ENCODE results near the gene ALK.

The ALK gene

GRCh38 chr2:29207352-29208148, 713.8 kb downstream of the ALK start:
- Histone ChIP-seq H3K27me3 (ENCODE audit: control insufficient read depth, insufficient read depth, low read length, poor library complexity, severe bottlenecking) (no peaks in the 10 kb centered on the region), H3K4me1 (ENCODE audit: control insufficient read depth, insufficient read depth, low read length) (no peaks in the 10 kb centered on the region), H3K36me3 (ENCODE audit: control insufficient read depth, insufficient read depth, low read length) (no peaks in the 10 kb centered on the region), H3K27ac (ENCODE audit: insufficient read depth, low read depth, low read length, poor library complexity, severe bottlenecking) (no peak overlapping the region), H3K9me3 (ENCODE audit: control insufficient read depth, low read length) (no peaks in the 10 kb centered on the region), H3K4me3 (ENCODE audit: insufficient read depth, low read depth, low read length) (no peak overlapping the region)
- WGBS, 2 experiments = 91 to 97% methylated on average over 2 of the region's 3 CpGs

DNA sequence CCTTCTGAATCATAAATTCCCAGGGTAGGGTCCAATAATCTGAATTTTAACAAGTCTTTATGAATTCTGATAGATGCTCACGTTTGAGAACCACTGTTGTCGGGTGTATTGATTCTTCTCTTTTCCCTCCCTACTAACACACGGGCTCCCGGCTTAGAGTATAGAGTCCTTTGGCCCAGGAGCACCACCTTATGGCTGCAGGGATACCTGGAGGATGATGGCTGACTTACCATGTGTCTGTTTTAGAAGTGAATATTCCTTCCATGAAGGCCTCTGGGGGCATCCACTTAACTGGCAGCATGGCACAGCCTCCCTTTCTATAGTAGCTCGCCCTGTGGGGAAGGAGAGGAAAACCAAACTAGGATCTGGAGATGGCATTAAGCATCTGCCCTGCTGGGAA, 714.4 kb downstream of the ALK start:
- WGBS, 2 experiments = 70 to 74% methylated on average over 5 of the region's 5 CpGs
- Histone ChIP-seq H3K4me3 (ENCODE audit: insufficient read depth, low read depth, low read length) (no peak overlapping the region), H3K27ac (ENCODE audit: insufficient read depth, low read depth, low read length, poor library complexity, severe bottlenecking) (no peak overlapping the region), H3K4me1 (ENCODE audit: control insufficient read depth, insufficient read depth, low read length) (no peaks in the 10 kb centered on the region), H3K9me3 (ENCODE audit: control insufficient read depth, low read length) (no peaks in the 10 kb centered on the region), H3K36me3 (ENCODE audit: control insufficient read depth, insufficient read depth, low read length) (no peaks in the 10 kb centered on the region), H3K27me3 (ENCODE audit: control insufficient read depth, insufficient read depth, low read length, poor library complexity, severe bottlenecking) (no peaks in the 10 kb centered on the region)

- H3K27ac ChIP-seq (ENCODE audit: insufficient read depth, low read depth, low read length, poor library complexity, severe bottlenecking) = no peak overlapping the region
- H3K9me3 ChIP-seq (ENCODE audit: control insufficient read depth, low read length) = no peaks in the 10 kb centered on the region
- H3K4me1 ChIP-seq (ENCODE audit: control insufficient read depth, insufficient read depth, low read length) = no peaks in the 10 kb centered on the region
- H3K27me3 ChIP-seq (ENCODE audit: control insufficient read depth, insufficient read depth, low read length, poor library complexity, severe bottlenecking) = no peaks in the 10 kb centered on the region
- 83 to 88% methylated on average over 4 to 5 of the region's 5 CpGs for WGBS, 2 experiments
- no peak overlapping the region for H3K4me3 ChIP-seq (ENCODE audit: insufficient read depth, low read depth, low read length)
- H3K36me3 ChIP-seq (ENCODE audit: control insufficient read depth, insufficient read depth, low read length) = no peaks in the 10 kb centered on the region
Observed at GRCh38 chr2:29202819-29203495, 718.4 kb downstream of the ALK start.

GRCh38 chr2:29201979-29202378, 719.4 kb downstream of the ALK start:
- H3K36me3 ChIP-seq (ENCODE audit: control insufficient read depth, insufficient read depth, low read length) = no peaks in the 10 kb centered on the region
- no peaks in the 10 kb centered on the region for H3K9me3 ChIP-seq (ENCODE audit: control insufficient read depth, low read length)
- no peaks in the 10 kb centered on the region for H3K27me3 ChIP-seq (ENCODE audit: control insufficient read depth, insufficient read depth, low read length, poor library complexity, severe bottlenecking)
- no peak overlapping the region for H3K27ac ChIP-seq (ENCODE audit: insufficient read depth, low read depth, low read length, poor library complexity, severe bottlenecking)
- no peak overlapping the region for H3K4me3 ChIP-seq (ENCODE audit: insufficient read depth, low read depth, low read length)
- no peaks in the 10 kb centered on the region for H3K4me1 ChIP-seq (ENCODE audit: control insufficient read depth, insufficient read depth, low read length)
- WGBS, 2 experiments = 26 to 30% methylated on average over 5 of the region's 5 CpGs

- Histone ChIP-seq H3K36me3 (ENCODE audit: control insufficient read depth, insufficient read depth, low read length) (no peaks in the 10 kb centered on the region), H3K4me3 (ENCODE audit: insufficient read depth, low read depth, low read length) (no peak overlapping the region), H3K4me1 (ENCODE audit: control insufficient read depth, insufficient read depth, low read length) (no peaks in the 10 kb centered on the region), H3K27ac (ENCODE audit: insufficient read depth, low read depth, low read length, poor library complexity, severe bottlenecking) (no peak overlapping the region), H3K27me3 (ENCODE audit: control insufficient read depth, insufficient read depth, low read length, poor library complexity, severe bottlenecking) (no peaks in the 10 kb centered on the region), H3K9me3 (ENCODE audit: control insufficient read depth, low read length) (no peaks in the 10 kb centered on the region)
- WGBS, 2 experiments = 37 to 39% methylated on average over 14 of the region's 14 CpGs
Observed at GRCh38 chr2:29196792-29197788, 724.3 kb downstream of the ALK start.

DNA sequence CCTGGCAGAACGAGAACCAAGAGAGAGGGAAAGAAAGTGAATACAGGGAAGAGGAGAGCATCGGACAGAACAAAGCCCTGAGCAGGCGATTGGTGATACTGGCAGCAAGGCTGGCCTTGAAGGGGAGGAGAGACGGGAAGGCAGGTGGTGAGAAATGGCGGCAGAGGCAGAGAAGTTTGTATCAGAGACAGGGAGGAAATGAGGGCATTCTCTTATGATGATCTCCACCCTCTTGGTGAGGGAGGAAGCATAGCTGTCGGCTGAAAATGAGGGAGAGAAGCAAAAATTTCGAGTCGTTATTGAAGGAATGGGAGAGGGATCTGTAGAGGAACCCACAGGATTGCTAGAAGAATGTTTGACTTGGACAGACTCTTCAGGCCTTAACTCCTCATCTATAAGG, 725.6 kb downstream of the ALK start:
- Histone ChIP-seq H3K36me3 (ENCODE audit: control insufficient read depth, insufficient read depth, low read length) (no peaks in the 10 kb centered on the region), H3K4me3 (ENCODE audit: insufficient read depth, low read depth, low read length) (no peak overlapping the region), H3K27ac (ENCODE audit: insufficient read depth, low read depth, low read length, poor library complexity, severe bottlenecking) (no peak overlapping the region), H3K9me3 (ENCODE audit: control insufficient read depth, low read length) (no peaks in the 10 kb centered on the region), H3K27me3 (ENCODE audit: control insufficient read depth, insufficient read depth, low read length, poor library complexity, severe bottlenecking) (no peaks in the 10 kb centered on the region), H3K4me1 (ENCODE audit: control insufficient read depth, insufficient read depth, low read length) (no peaks in the 10 kb centered on the region)
- WGBS, 2 experiments = 90 to 91% methylated on average over 8 of the region's 8 CpGs

GRCh38 chr2:29193681-29194080, 727.7 kb downstream of the ALK start:
- Histone ChIP-seq H3K9me3 (ENCODE audit: control insufficient read depth, low read length) (no peaks in the 10 kb centered on the region), H3K4me3 (ENCODE audit: insufficient read depth, low read depth, low read length) (no peak overlapping the region), H3K27ac (ENCODE audit: insufficient read depth, low read depth, low read length, poor library complexity, severe bottlenecking) (no peak overlapping the region), H3K36me3 (ENCODE audit: control insufficient read depth, insufficient read depth, low read length) (no peaks in the 10 kb centered on the region), H3K27me3 (ENCODE audit: control insufficient read depth, insufficient read depth, low read length, poor library complexity, severe bottlenecking) (no peaks in the 10 kb centered on the region), H3K4me1 (ENCODE audit: control insufficient read depth, insufficient read depth, low read length) (no peaks in the 10 kb centered on the region)
- WGBS, 2 experiments = 84 to 87% methylated on average over 6 of the region's 7 CpGs

GRCh38 chr2:29193111-29193510, 728.3 kb downstream of the ALK start:
- no peaks in the 10 kb centered on the region for H3K36me3 ChIP-seq (ENCODE audit: control insufficient read depth, insufficient read depth, low read length)
- H3K9me3 ChIP-seq (ENCODE audit: control insufficient read depth, low read length) = no peaks in the 10 kb centered on the region
- H3K27me3 ChIP-seq (ENCODE audit: control insufficient read depth, insufficient read depth, low read length, poor library complexity, severe bottlenecking) = no peaks in the 10 kb centered on the region
- no peak overlapping the region for H3K4me3 ChIP-seq (ENCODE audit: insufficient read depth, low read depth, low read length)
- H3K4me1 ChIP-seq (ENCODE audit: control insufficient read depth, insufficient read depth, low read length) = no peaks in the 10 kb centered on the region
- no peak overlapping the region for H3K27ac ChIP-seq (ENCODE audit: insufficient read depth, low read depth, low read length, poor library complexity, severe bottlenecking)
- WGBS, 2 experiments = 94% methylated on average over 12 of the region's 12 CpGs

DNA sequence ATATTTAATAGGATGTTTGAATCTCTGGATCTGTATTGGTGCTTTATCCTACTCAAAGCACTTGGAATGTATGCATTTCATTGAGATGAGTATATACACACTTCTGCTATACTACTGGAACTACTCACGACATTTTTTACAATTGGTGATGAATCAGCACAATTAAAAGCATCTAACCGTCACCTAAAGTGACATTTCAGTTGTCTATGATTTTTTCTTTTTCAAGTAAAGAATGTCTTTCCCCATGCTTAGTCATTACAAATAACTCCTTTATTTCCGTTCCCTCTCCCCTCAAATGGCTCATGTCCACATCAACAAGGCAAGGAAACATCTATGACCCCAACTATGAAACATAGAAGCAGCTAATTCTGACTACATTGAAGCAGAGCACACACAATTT, 728.9 kb downstream of the ALK start:
- Histone ChIP-seq H3K4me1 (ENCODE audit: control insufficient read depth, insufficient read depth, low read length) (no peaks in the 10 kb centered on the region), H3K4me3 (ENCODE audit: insufficient read depth, low read depth, low read length) (no peak overlapping the region), H3K27me3 (ENCODE audit: control insufficient read depth, insufficient read depth, low read length, poor library complexity, severe bottlenecking) (no peaks in the 10 kb centered on the region), H3K36me3 (ENCODE audit: control insufficient read depth, insufficient read depth, low read length) (no peaks in the 10 kb centered on the region), H3K9me3 (ENCODE audit: control insufficient read depth, low read length) (no peaks in the 10 kb centered on the region), H3K27ac (ENCODE audit: insufficient read depth, low read depth, low read length, poor library complexity, severe bottlenecking) (no peak overlapping the region)
- WGBS, 2 experiments = 89 to 92% methylated on average over 3 of the region's 3 CpGs

DNA sequence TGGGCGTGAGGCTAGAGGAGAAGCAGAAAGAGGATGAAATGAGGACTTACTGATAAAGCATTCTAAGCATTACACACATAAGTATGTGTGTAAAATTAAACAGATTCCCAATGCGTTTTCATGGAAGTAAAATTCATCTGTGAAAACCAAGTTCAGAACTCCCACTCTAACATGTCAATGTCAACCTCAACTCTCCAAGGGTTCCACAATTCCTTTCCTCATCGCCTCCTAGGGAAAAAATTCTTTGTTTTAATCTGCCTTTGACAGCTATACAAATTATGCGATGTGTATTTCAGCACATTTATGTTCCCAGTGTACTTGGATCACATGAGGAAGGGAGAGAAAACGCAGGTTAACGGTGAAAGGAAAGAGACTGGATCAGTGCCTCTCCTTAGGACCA, 729.6 kb downstream of the ALK start:
- Histone ChIP-seq H3K4me1 (ENCODE audit: control insufficient read depth, insufficient read depth, low read length) (no peaks in the 10 kb centered on the region), H3K27ac (ENCODE audit: insufficient read depth, low read depth, low read length, poor library complexity, severe bottlenecking) (no peak overlapping the region), H3K27me3 (ENCODE audit: control insufficient read depth, insufficient read depth, low read length, poor library complexity, severe bottlenecking) (no peaks in the 10 kb centered on the region), H3K9me3 (ENCODE audit: control insufficient read depth, low read length) (no peaks in the 10 kb centered on the region), H3K4me3 (ENCODE audit: insufficient read depth, low read depth, low read length) (no peak overlapping the region), H3K36me3 (ENCODE audit: control insufficient read depth, insufficient read depth, low read length) (no peaks in the 10 kb centered on the region)
- 93 to 97% methylated on average over 5 to 6 of the region's 6 CpGs for WGBS, 2 experiments

Data from ectodermal cell (in vitro differentiated cells).